D721Med (cell line): ENCODE results near the gene ABCB1.

Experiments
- DNase-seq: peaks from one replicate; pipeline ENCODE4 v3.0.0; 2011; ENCODE audit warnings: low spot score; ENCODE audit not compliant: insufficient read length
- FAIRE-seq: peaks from 2 replicates; lab custom pipeline; 2011; peaks lifted over from hg19 to GRCh38; lab: Jason Lieb, UNC
- TF ChIP-seq, protein P1 (sequence below): IDR thresholded peaks from 2 replicates; pipeline ENCODE4 v1.5.1; 2012; ENCODE audit warnings: mild to moderate bottlenecking, control low read depth; ENCODE audit not compliant: insufficient read depth; ENCODE audit errors: missing control alignments

ABCB1 gene

DNA sequence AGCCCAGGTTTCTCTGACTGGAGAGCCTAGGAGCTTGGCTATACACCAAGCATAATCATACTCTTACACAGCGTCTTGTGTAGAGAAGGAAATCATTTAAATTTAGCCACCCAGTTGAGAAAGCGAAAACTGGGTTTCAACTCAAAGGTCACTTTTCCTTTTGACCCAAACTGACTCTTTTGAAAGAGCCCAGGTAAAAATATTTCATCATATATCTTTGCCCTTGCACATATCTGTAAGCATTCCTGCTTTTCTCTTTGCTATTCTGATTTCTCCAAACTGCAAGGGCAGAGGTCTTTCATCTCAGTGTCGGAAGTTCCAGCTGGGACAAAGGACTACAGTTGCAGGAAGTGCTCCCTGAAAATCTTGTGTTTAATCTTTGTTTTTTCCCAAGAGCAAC, 103.2 kb downstream of the ABCB1 start:
- DNase-seq: no peak
- TF ChIP-seq, protein P1, sequence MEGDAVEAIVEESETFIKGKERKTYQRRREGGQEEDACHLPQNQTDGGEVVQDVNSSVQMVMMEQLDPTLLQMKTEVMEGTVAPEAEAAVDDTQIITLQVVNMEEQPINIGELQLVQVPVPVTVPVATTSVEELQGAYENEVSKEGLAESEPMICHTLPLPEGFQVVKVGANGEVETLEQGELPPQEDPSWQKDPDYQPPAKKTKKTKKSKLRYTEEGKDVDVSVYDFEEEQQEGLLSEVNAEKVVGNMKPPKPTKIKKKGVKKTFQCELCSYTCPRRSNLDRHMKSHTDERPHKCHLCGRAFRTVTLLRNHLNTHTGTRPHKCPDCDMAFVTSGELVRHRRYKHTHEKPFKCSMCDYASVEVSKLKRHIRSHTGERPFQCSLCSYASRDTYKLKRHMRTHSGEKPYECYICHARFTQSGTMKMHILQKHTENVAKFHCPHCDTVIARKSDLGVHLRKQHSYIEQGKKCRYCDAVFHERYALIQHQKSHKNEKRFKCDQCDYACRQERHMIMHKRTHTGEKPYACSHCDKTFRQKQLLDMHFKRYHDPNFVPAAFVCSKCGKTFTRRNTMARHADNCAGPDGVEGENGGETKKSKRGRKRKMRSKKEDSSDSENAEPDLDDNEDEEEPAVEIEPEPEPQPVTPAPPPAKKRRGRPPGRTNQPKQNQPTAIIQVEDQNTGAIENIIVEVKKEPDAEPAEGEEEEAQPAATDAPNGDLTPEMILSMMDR: no peak
- FAIRE-seq: no peak

DNA sequence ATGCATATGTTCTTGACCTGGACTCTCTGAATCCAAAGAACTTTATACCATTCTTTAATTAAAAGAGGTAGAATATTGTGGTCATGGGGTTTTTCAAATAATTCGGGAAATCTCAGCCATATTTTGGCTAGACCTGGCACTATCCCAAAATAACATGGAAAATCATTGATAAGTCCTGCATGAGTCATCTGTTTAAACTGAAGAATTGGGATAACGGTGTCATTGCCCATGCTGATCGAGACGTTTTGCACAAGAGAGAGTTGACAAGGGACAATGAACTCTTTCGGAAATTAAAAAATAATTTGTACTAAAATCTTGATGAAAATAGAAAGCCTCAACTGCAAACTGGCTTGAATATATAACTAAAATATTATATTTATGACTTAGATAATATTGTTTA, 105.3 kb downstream of the ABCB1 start:
- FAIRE-seq (no peak), DNase-seq (no peak)
- TF ChIP-seq, protein P1: no peak

DNA sequence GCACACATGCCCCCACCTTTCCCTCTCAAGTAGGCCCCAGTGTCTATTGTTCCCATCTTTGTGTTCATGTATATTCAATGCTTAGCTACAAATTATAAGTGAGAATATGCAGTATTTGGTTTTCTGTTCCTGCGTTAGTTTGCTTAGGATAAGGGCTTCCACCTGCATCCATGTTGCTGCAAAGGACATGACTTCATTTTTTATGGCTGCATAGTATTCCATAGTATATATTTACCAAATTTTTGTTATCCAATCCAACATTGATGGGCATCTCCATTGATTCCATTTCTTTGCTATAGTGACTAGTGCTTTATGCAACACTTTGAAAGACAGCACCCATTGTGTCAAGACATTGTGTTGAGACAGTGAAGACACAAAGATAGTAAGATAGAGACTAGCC, 106.2 kb downstream of the ABCB1 start:
- FAIRE-seq (no peak), DNase-seq (no peak)
- TF ChIP-seq, protein P1: no peak

DNA sequence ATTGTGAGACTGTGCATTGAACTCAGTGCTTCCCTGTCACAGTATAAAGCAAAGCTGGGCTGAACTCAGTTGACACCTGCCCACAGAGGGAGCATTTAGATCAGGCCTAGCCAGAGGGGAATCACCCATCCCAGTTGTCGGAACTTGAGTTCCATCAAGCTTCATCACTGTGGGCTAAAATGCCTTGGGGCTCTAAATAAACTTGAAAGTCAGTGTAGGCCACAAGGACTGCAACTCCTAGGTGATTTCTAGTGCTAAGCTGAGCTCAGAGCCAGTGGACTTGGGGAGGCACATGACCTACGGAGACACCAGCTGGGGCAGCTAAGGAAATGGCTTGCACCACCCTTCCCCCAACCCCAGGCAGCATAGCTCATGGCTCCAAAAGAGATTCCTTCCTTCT, 117.6 kb downstream of the ABCB1 start:
- no peak for FAIRE-seq
- TF ChIP-seq, protein P1: no peak
- no peak for DNase-seq

DNA sequence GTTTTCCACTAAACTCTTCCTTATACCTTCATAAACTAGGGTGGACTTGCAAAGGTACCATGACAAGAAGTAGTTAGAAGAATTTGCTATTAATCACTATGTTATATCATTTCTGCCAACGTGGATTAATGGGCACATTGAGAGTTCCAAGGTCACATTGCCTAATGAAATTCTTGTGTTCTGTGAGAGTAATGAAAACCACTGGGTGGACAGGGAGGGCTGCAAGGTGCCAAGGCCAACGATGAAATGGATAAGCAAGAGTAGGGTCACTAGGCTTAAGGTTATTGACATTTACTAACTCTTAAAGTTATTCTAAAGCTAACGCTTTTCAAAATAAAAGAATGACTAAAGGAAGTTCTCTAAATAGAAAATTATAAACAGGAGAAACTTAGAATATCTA, 118.6 kb downstream of the ABCB1 start:
- DNase-seq (no peak), FAIRE-seq (no peak)
- TF ChIP-seq, protein P1: no peak

DNA sequence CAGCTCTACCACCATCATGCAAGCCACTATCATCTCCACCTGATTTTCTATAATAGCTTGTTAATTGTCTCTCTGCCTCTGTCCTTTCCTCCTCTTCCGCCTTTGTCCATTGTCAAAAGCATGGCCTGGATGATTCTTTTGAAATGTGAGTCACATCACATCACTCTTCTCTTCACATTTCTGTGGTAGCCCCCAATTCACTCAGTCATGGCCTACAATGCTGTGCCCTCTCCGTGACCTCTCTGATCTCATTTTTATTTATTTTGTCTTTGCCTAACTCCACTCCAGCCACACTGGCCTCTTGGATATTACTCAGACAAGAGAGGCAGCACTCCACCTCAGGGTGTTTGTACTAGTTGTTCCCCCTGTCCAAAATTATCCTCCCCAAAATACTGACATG, 120.3 kb downstream of the ABCB1 start:
- no peak for FAIRE-seq
- no peak for DNase-seq
- TF ChIP-seq, protein P1: no peak

DNA sequence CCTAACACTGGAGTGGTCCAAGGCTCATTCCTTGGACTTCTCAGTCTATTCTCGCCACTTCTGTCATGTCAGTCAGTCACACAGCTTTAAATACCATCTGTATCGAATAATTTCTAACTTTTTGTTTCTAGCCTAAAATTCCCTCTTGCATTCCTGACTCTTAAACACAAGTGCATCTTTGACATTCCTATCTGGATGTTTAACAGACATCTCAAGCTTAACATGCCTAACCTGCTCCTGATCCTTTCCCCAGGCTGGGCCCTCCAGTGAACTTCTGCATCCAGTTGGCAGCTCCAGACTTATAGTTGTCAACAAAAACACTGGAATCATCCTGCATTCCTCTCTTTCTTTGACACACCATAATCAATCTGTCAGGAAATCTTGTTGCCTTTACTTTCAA, 120.7 kb downstream of the ABCB1 start:
- TF ChIP-seq, protein P1: no peak
- DNase-seq: no peak
- FAIRE-seq: no peak
